Activated naive CD4-positive, alpha-beta T cell treated with anti-CD3 and anti-CD28 coated beads, Interleukin-2, amount 50 U/mL, for 24 hours (primary cell): ENCODE data around the gene OR11H12.
"Not testable (repeated sequence)": the region's sequence is repeated elsewhere in the genome, so short reads cannot be mapped to it uniquely, and the experiment has no call there.

ENCODE experiments used
- H3K27ac Mint-ChIP-seq: one replicate; pipeline ENCODE4 v1.8.0; 2021; ENCODE audit warnings: mild to moderate bottlenecking, mixed read lengths
- H3K27me3 Mint-ChIP-seq: one replicate; pipeline ENCODE4 v1.8.0; 2021; ENCODE audit warnings: mixed read lengths
- H3K36me3 Mint-ChIP-seq: one replicate; pipeline ENCODE4 v1.8.0; 2021; ENCODE audit warnings: mixed read lengths
- H3K4me1 Mint-ChIP-seq: one replicate; pipeline ENCODE4 v1.8.0; 2021; ENCODE audit warnings: mixed read lengths
- H3K4me3 Mint-ChIP-seq: one replicate; pipeline ENCODE4 v1.8.0; 2021; ENCODE audit warnings: mild to moderate bottlenecking, mixed read lengths
- H3K9me3 Mint-ChIP-seq: one replicate; pipeline ENCODE4 v1.8.0; 2021; ENCODE audit warnings: mixed read lengths

Gene OR11H12

DNA sequence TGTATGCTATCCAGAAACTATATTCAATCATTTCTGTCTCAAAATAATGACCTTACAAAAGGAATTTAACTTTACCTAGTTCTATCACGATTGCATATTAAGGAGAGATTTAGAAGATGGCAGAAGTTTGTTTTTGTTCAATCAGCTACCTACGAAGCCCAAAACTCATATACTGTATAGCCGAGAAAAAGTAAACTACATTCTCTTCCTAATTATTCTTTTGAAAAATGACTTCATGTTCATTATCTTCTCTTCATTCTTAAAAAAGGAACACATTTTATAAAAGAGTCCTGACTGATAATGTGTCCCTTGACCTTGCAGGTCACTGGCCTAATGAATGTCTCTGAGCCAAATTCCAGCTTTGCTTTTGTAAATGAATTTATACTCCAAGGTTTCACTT is at the start of gene OR11H12:
Gene OR11H12 (plus strand): TSS at position 301 of the 400 bp plus-strand sequence. CDS start 0 bp downstream, at position 301.
- H3K4me3 Mint-ChIP-seq, H3K9me3 Mint-ChIP-seq, H3K4me1 Mint-ChIP-seq, H3K36me3 Mint-ChIP-seq, H3K27me3 Mint-ChIP-seq, H3K27ac Mint-ChIP-seq: not testable (repeated sequence)

DNA sequence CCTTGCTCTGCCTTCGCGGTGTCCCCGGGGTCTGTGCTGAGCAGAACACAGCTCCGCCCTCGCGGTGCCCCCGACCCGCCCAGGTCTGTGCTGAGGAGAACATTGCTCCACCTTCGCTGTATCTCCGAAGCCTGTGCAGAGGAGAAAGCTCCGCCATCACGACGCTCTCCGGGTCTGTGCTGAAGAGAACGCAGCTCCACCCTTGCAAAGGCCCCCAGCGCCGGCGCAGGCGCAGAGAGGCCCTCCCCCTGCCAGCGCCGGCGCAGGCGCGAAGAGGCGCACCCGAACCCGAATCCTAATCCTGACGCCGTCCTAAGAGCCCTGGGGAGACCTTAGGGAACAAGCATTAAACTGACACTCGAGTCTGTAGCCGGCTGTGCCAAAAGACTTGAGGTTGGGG is 18.0 kb upstream of the OR11H12 start:
- H3K27me3 Mint-ChIP-seq, H3K4me3 Mint-ChIP-seq, H3K27ac Mint-ChIP-seq, H3K4me1 Mint-ChIP-seq, H3K36me3 Mint-ChIP-seq, H3K9me3 Mint-ChIP-seq: not testable (repeated sequence)

- not testable (repeated sequence) for H3K9me3 Mint-ChIP-seq
Measured at GRCh38 chr14:18626610-18627213, 25.8 kb downstream of the OR11H12 start.

DNA sequence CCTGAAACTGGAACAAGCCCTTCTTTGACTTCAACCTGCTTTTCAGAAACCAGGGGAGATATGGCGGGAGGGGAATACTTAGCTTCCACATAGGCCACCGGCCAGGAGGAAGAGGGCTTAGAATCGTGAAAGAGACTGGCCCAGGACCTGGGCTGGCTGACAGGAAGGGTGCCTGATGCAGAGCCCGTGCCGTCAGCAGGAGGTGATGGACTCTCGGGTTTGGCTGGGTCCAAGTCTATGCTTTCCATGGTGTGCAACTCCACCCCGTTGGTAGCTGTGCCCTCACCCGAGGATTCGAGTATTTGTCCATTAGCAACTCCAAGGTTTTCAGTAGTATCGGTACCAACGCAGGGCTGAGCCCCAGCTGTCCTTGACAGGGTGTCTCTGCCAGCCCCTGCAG is 35.1 kb downstream of the OR11H12 start:
- H3K9me3 Mint-ChIP-seq, H3K36me3 Mint-ChIP-seq, H3K27ac Mint-ChIP-seq, H3K4me1 Mint-ChIP-seq, H3K27me3 Mint-ChIP-seq, H3K4me3 Mint-ChIP-seq: not testable (repeated sequence)

More at GRCh38 chr14:18626610-18627213, 25.8 kb downstream of the OR11H12 start:
- not testable (repeated sequence) for H3K4me3 Mint-ChIP-seq, H3K4me1 Mint-ChIP-seq, H3K27ac Mint-ChIP-seq, H3K36me3 Mint-ChIP-seq, H3K27me3 Mint-ChIP-seq

- not testable (repeated sequence) for H3K4me1 Mint-ChIP-seq, H3K36me3 Mint-ChIP-seq, H3K27ac Mint-ChIP-seq, H3K9me3 Mint-ChIP-seq, H3K4me3 Mint-ChIP-seq, H3K27me3 Mint-ChIP-seq
Measured at GRCh38 chr14:18638032-18638431, 37.1 kb downstream of the OR11H12 start.

GRCh38 chr14:18638785-18639184 is 37.9 kb downstream of the OR11H12 start:
- not testable (repeated sequence) for H3K9me3 Mint-ChIP-seq, H3K4me3 Mint-ChIP-seq, H3K4me1 Mint-ChIP-seq, H3K36me3 Mint-ChIP-seq, H3K27me3 Mint-ChIP-seq, H3K27ac Mint-ChIP-seq

DNA sequence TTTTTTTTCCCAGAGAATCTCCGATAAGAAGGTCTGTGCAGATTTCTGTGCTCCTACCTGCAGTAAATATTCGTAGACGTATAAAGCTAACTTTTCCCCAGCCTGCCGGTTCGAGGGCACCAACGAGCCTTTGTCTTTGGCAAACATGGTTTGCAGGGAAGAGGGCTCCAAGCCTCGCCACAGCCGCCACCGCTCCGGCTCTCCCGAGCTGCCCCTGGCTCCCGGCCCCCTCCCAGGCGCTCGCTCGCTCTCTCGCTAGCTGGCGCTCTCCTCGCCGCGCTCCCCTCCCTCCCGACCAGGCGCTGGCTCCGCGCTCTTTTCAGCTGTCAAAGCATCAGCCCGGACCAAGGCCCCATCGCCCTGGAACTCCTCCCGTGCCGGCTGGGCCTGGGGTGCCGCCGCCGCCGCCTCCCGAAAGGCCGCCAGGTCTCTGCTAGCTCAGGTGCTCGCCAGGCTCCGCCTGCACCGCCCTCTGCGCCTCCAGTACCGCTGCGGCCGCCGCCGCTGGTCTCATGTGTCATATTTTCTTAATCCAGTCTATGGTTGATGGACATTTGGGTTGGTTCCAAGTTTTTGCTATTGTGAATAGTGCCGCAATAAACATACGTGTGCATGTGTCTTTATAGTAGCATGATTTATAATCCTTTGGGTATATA is 45.3 kb downstream of the OR11H12 start:
- not testable (repeated sequence) for H3K27me3 Mint-ChIP-seq, H3K36me3 Mint-ChIP-seq, H3K9me3 Mint-ChIP-seq, H3K4me1 Mint-ChIP-seq, H3K4me3 Mint-ChIP-seq, H3K27ac Mint-ChIP-seq
